ENCODE results near the gene PITX3. TPM values are rescaled to one million over a fixed set of nuclear protein-coding genes. Genes with fewer than 3 reads are reported as not detected.
A peak's percentile ranks its signal among the peaks of the same experiment; 100 is the strongest.
"Not testable (repeated sequence)": the region's sequence is repeated elsewhere in the genome, so short reads cannot be mapped to it uniquely, and the experiment has no call there.

Gene PITX3
- polyA plus RNA-seq, 1 donor from 2014 or later: not detected

DNA sequence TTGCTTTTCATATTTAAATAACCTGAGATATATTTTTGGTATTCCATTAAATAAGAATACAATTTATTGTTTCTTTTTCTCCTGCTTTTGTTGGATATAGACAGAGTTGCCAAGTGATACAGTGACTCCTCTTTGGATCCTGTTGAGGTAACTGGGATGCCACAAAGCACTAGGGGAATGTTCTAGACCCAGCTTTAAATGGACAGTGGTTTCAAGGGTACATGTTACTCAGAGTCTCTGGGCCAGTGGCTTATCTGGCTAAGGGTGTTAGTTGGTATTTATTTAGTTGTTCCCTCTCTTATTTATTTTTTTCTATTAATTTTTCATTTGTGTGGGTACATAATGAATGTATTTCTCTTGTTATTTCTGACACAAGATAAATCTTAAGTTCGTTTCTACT, 13.1 kb upstream of the PITX3 start:
- H4K20me1 ChIP-seq (ENCODE audit: insufficient read depth): no peaks in the 10 kb centered on the region
- H3K27ac ChIP-seq (ENCODE audit: low read length): no peak overlapping the region
- H3K79me2 ChIP-seq (replicated peaks; ENCODE audit: insufficient read depth, low read length): peaks cover 63% of the 10 kb centered on the region
- H3F3A ChIP-seq (ENCODE audit: insufficient read depth, low read length, poor library complexity, severe bottlenecking): no peaks in the 10 kb centered on the region
- H3K9me2 ChIP-seq (ENCODE audit: insufficient read depth, low read length): no peaks in the 10 kb centered on the region
- no peaks in the 10 kb centered on the region for H3K36me3 ChIP-seq (ENCODE audit: insufficient read depth, low read length)
- no peak overlapping the region for H2AFZ ChIP-seq (ENCODE audit: low read depth, low read length)
- no peaks in the 10 kb centered on the region for H3K27me3 ChIP-seq (ENCODE audit: insufficient read depth, low read depth, low read length)
- H3K4me3 ChIP-seq (ENCODE audit: low read length): no peak overlapping the region
- H3K9ac ChIP-seq (ENCODE audit: low read length): no peak overlapping the region
- TF ChIP-seq, protein P1, sequence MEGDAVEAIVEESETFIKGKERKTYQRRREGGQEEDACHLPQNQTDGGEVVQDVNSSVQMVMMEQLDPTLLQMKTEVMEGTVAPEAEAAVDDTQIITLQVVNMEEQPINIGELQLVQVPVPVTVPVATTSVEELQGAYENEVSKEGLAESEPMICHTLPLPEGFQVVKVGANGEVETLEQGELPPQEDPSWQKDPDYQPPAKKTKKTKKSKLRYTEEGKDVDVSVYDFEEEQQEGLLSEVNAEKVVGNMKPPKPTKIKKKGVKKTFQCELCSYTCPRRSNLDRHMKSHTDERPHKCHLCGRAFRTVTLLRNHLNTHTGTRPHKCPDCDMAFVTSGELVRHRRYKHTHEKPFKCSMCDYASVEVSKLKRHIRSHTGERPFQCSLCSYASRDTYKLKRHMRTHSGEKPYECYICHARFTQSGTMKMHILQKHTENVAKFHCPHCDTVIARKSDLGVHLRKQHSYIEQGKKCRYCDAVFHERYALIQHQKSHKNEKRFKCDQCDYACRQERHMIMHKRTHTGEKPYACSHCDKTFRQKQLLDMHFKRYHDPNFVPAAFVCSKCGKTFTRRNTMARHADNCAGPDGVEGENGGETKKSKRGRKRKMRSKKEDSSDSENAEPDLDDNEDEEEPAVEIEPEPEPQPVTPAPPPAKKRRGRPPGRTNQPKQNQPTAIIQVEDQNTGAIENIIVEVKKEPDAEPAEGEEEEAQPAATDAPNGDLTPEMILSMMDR (IDR thresholded peaks at IDR 0.05; ENCODE audit: poor library complexity, severe bottlenecking): no peak
- TF ChIP-seq MXI1 (conservative IDR thresholded peaks at IDR 0.05; ENCODE audit: poor library complexity, severe bottlenecking): no peak
- TF ChIP-seq EP300 (conservative IDR thresholded peaks at IDR 0.05; ENCODE audit: poor library complexity, severe bottlenecking): no peak
- no peak for TF ChIP-seq TAF1 (IDR thresholded peaks at IDR 0.05; ENCODE audit: low read depth)
- TF ChIP-seq RAD21 (conservative IDR thresholded peaks at IDR 0.05): no peak
- no peak for TF ChIP-seq POLR2AphosphoS5 (IDR thresholded peaks at IDR 0.05)
- TF ChIP-seq SMC3 (conservative IDR thresholded peaks at IDR 0.05; ENCODE audit: poor library complexity): no peak
- TF ChIP-seq, protein P2, sequence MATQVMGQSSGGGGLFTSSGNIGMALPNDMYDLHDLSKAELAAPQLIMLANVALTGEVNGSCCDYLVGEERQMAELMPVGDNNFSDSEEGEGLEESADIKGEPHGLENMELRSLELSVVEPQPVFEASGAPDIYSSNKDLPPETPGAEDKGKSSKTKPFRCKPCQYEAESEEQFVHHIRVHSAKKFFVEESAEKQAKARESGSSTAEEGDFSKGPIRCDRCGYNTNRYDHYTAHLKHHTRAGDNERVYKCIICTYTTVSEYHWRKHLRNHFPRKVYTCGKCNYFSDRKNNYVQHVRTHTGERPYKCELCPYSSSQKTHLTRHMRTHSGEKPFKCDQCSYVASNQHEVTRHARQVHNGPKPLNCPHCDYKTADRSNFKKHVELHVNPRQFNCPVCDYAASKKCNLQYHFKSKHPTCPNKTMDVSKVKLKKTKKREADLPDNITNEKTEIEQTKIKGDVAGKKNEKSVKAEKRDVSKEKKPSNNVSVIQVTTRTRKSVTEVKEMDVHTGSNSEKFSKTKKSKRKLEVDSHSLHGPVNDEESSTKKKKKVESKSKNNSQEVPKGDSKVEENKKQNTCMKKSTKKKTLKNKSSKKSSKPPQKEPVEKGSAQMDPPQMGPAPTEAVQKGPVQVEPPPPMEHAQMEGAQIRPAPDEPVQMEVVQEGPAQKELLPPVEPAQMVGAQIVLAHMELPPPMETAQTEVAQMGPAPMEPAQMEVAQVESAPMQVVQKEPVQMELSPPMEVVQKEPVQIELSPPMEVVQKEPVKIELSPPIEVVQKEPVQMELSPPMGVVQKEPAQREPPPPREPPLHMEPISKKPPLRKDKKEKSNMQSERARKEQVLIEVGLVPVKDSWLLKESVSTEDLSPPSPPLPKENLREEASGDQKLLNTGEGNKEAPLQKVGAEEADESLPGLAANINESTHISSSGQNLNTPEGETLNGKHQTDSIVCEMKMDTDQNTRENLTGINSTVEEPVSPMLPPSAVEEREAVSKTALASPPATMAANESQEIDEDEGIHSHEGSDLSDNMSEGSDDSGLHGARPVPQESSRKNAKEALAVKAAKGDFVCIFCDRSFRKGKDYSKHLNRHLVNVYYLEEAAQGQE (IDR thresholded peaks at IDR 0.05; ENCODE audit: borderline replicate concordance): no peak
- no peak for TF ChIP-seq EZH2 (IDR thresholded peaks at IDR 0.05; ENCODE audit: borderline replicate concordance, insufficient read depth, low read length, poor library complexity, severe bottlenecking)
- H3K4me2 ChIP-seq (ENCODE audit: low read length): no peak overlapping the region
- H3K9me3 ChIP-seq (ENCODE audit: low read length): no peaks in the 10 kb centered on the region

DNA sequence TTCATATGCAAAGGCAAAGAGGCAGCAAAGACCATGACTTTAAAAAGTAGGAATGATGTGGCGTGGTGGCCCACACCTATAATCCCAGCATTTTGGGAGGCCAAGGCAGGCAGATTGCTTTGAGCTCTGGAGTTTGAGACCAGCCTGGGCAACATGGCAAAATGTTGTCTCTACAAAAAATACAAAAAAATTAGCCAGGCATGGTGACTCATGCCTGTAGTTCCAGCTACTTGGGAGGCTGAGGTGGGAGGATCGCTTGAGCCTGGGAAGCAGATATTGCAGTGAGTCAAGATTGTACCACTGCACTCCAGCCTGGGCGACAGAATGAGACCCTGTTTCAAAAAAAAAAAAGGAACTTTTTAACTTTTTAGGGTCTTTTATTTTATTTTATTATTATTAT, 11.2 kb upstream of the PITX3 start:
- not testable (repeated sequence) for H3K4me3 ChIP-seq (ENCODE audit: low read length); H3K36me3 ChIP-seq (ENCODE audit: insufficient read depth, low read length); H3K9me3 ChIP-seq (ENCODE audit: low read length); H3K4me2 ChIP-seq (ENCODE audit: low read length); H2AFZ ChIP-seq (ENCODE audit: low read depth, low read length); H3K27me3 ChIP-seq (ENCODE audit: insufficient read depth, low read depth, low read length); H3K27ac ChIP-seq (ENCODE audit: low read length); H3F3A ChIP-seq (ENCODE audit: insufficient read depth, low read length, poor library complexity, severe bottlenecking); H3K9ac ChIP-seq (ENCODE audit: low read length); H4K20me1 ChIP-seq (ENCODE audit: insufficient read depth); H3K9me2 ChIP-seq (ENCODE audit: insufficient read depth, low read length)
- peaks cover 78% of the 10 kb centered on the region for H3K79me2 ChIP-seq (replicated peaks; ENCODE audit: insufficient read depth, low read length)

DNA sequence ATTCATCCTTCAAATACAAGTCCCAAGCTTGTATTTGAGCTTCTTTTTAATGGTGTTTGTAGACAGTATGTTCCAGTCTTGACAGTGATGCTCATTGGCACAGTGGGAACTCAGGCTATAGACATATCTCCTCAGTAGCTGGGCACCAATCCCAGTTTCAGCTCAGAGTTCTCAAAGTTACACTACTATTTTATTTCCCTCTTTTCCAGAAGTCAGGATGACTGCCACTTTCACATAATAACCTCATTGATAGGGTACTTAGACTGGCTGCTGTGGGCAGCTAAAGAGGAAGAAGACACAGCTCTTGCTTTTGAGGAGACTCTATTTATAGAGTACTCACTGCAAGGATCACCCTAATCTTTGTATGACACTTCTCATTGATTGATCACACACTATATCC, 6.4 kb upstream of the PITX3 start:
- H3K4me2 ChIP-seq (ENCODE audit: low read length): peak overlapping the region; percentile 85
- H3K27ac ChIP-seq (ENCODE audit: low read length): no peak overlapping the region

More for the DNA sequence above, 6.4 kb upstream of the PITX3 start:
- Histone ChIP-seq H3K9me2 (ENCODE audit: insufficient read depth, low read length) (no peaks in the 10 kb centered on the region), H3K9ac (ENCODE audit: low read length) (no peak overlapping the region), H3K36me3 (ENCODE audit: insufficient read depth, low read length) (no peaks in the 10 kb centered on the region), H3K9me3 (ENCODE audit: low read length) (no peaks in the 10 kb centered on the region), H4K20me1 (ENCODE audit: insufficient read depth) (peaks cover 5% of the 10 kb centered on the region), H3K79me2 (replicated peaks; ENCODE audit: insufficient read depth, low read length) (peaks cover 62% of the 10 kb centered on the region), H3K27me3 (ENCODE audit: insufficient read depth, low read depth, low read length) (peaks cover 4% of the 10 kb centered on the region), H2AFZ (ENCODE audit: low read depth, low read length) (no peak overlapping the region), H3F3A (ENCODE audit: insufficient read depth, low read length, poor library complexity, severe bottlenecking) (no peaks in the 10 kb centered on the region), H3K4me3 (ENCODE audit: low read length) (peak overlapping the region; percentile 81)
- TF ChIP-seq, protein P1 (IDR thresholded peaks at IDR 0.05; ENCODE audit: poor library complexity, severe bottlenecking): no peak
- TF ChIP-seq POLR2AphosphoS5 (IDR thresholded peaks at IDR 0.05): no peak
- no peak for TF ChIP-seq RAD21 (conservative IDR thresholded peaks at IDR 0.05)
- no peak for TF ChIP-seq MXI1 (conservative IDR thresholded peaks at IDR 0.05; ENCODE audit: poor library complexity, severe bottlenecking)
- TF ChIP-seq, protein P2 (IDR thresholded peaks at IDR 0.05; ENCODE audit: borderline replicate concordance): no peak
- no peak for TF ChIP-seq EZH2 (IDR thresholded peaks at IDR 0.05; ENCODE audit: borderline replicate concordance, insufficient read depth, low read length, poor library complexity, severe bottlenecking)
- TF ChIP-seq TAF1 (IDR thresholded peaks at IDR 0.05; ENCODE audit: low read depth): no peak
- no peak for TF ChIP-seq SMC3 (conservative IDR thresholded peaks at IDR 0.05; ENCODE audit: poor library complexity)
- TF ChIP-seq EP300 (conservative IDR thresholded peaks at IDR 0.05; ENCODE audit: poor library complexity, severe bottlenecking): no peak
